ENCODE results near the gene MYEOV.

- TF ChIP-seq POLR2A (IDR thresholded peaks at IDR 0.05) (no peak), CTCF (IDR thresholded peaks at IDR 0.05) (no peak)
Measured at GRCh38 chr11:69301455-69302401, 7.8 kb downstream of the MYEOV start.
